Keratinocyte (primary cell): Measurements from ENCODE around the gene CDC42.

Experiments used
- CTCF ChIP-seq, 3 experiments: IDR thresholded peaks in 1 of 3; conservative IDR thresholded peaks in 1 of 3; optimal IDR thresholded peaks in 1 of 3; 2 replicates in 2 of 3; 3 replicates in 1 of 3; pipeline versions ENCODE3 to v1.5.1; 2011; ENCODE audit warnings: low read length in 3 of 3, mild to moderate bottlenecking in 3 of 3, moderate library complexity in 2 of 3, control low read depth in 1 of 3, inconsistent platforms in 1 of 3; ENCODE audit not compliant: insufficient read depth in 2 of 3; ENCODE audit errors: extremely low read depth in 1 of 3
- EZH2 ChIP-seq: IDR thresholded peaks from one replicate; pipeline ENCODE4 v1.6.1; 2012; ENCODE audit warnings: inconsistent platforms, mild to moderate bottlenecking, low read length, moderate library complexity

- TF ChIP-seq EZH2 (no peak), CTCF (optimal IDR thresholded peaks at IDR 0.05 in 1 of 3, IDR thresholded peaks at IDR 0.05 in 1 of 3, conservative IDR thresholded peaks at IDR 0.05 in 1 of 3; ENCODE audit: extremely low read depth in 1 of 3, insufficient read depth in 2 of 3, low read length in 3 of 3) (no peak)
Observed at GRCh38 chr1:22078133-22078532, 25.6 kb downstream of the CDC42 start.
